Sigmoid colon (tissue), 4 donors: ENCODE data around the gene JAZF1.

ENCODE experiments used
- CTCF ChIP-seq, 4 experiments: fragments of 450-650 bp in 3 of 4; fragments of 200-600 bp in 1 of 4; IDR thresholded peaks; one replicate each; pipeline ENCODE4 v1.5.1; 2016 to 2019; ENCODE audit warnings: antibody characterized with exemption in 4 of 4, mild to moderate bottlenecking in 3 of 4, moderate library complexity in 2 of 4
- POLR2A ChIP-seq, 2 donors: fragments of 450-650 bp; IDR thresholded peaks; one replicate each; pipeline ENCODE4 v1.6.1; 2016; ENCODE audit warnings: antibody characterized with exemption in 2 of 2, mild to moderate bottlenecking in 2 of 2, moderate library complexity in 2 of 2
- POLR2AphosphoS5 ChIP-seq, 4 donors: sonication (generic); formaldehyde crosslinking; IDR thresholded peaks; one replicate each; pipeline ENCODE4 v1.6.1; 2017; ENCODE audit warnings: antibody characterized with exemption in 4 of 4

- TF ChIP-seq POLR2AphosphoS5 (IDR thresholded peaks at IDR 0.05) (no peak), CTCF (IDR thresholded peaks at IDR 0.05) (no peak), POLR2A (IDR thresholded peaks at IDR 0.05) (no peak)
These were observed 184.5 kb downstream of the JAZF1 start for GRCh38 chr7:27996141-27996540.
